Stimulated activated CD4-positive, alpha-beta T cell treated with anti-CD3 and anti-CD28 coated beads, Interleukin-2, amount 100 ng/mL, for 48 hours (primary cell): Measurements from ENCODE around the gene NUP133.
A peak's percentile ranks its signal among the peaks of the same experiment; 100 is the strongest.
"Not testable (repeated sequence)": the region's sequence is repeated elsewhere in the genome, so short reads cannot be mapped to it uniquely, and the experiment has no call there.

Source experiments
- DNase-seq, 2 donors: peaks; one replicate each; pipeline ENCODE4 v3.0.0-alpha.2; 2020

The NUP133 gene

DNA sequence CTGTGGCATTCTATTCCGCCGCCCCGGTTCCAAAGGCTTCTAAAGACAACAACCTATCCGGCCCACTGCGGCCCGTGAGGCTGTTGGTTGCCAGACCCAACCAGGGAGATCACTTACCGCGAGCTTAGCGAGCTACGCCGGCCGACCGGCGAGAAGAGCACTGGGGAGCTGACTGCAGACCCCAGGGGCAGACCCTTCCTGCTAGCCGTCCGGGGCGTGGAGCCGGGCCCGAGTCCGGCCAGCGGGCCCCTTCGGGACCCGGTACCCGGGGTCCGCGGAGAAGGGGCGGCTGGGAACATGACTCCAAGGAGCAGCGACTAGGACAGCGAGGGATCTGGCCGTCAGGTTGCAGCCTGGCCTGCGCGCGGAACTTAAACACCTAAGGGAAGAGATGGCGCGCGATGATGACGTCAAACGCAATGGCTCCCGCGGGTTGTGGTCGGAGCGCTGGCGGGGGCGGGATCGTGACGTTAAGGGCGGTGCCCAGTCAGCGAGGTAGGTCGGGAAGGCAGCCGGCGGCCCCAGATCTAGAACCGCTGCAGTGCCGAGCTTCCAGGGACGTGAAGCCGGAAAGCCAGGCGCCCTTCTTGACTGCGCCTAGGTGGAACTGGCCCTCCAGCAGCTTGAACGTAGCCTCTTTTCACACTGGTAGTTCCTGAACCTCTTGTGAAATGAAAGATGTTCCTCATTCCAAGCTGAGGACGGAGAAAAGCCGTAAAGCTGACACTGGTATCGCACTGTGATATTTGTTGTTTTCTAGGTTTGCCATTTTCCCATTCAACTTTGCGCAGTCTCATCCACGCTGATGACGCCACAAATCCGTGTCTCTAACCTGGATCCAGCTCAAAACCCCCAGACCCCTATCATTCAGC lies at the start of gene NUP133:
Gene NUP133 (minus strand): TSS at position 391 of the 872 bp plus-strand sequence. CDS start 92 bp downstream, at position 299.
- DNase-seq = peak; percentile 99

DNA sequence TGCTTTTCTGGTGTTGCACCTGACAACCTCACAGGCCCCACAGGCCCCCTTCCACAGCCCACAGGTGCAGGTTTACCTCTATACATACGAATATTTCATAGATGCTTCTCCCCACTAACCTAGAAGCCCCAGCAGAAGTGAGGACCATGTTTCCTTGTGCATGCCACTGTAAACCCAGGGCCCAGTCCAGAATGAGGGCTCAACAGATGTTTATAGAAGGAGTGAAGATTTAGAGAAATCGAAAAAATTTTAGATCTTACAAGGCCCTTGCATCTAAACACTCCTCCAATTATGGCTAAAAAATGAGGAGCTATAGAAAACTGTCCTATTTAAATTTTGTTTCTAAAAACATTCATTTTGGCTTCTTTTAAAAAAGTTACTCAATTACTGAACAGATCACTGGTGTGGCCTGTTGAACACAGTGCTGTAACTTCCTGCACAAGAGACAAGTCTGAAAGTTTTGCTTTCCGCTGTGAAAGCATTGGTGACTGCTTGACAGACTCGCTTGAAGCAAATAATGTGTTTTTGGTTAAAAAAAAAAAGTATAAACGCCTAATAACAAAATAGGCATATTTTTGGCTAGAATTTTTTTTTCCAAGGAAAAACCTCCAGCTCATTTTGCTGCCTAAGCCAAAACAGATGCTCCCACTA lies 49.2 kb upstream of the NUP133 start:
- DNase-seq = no peak

DNA sequence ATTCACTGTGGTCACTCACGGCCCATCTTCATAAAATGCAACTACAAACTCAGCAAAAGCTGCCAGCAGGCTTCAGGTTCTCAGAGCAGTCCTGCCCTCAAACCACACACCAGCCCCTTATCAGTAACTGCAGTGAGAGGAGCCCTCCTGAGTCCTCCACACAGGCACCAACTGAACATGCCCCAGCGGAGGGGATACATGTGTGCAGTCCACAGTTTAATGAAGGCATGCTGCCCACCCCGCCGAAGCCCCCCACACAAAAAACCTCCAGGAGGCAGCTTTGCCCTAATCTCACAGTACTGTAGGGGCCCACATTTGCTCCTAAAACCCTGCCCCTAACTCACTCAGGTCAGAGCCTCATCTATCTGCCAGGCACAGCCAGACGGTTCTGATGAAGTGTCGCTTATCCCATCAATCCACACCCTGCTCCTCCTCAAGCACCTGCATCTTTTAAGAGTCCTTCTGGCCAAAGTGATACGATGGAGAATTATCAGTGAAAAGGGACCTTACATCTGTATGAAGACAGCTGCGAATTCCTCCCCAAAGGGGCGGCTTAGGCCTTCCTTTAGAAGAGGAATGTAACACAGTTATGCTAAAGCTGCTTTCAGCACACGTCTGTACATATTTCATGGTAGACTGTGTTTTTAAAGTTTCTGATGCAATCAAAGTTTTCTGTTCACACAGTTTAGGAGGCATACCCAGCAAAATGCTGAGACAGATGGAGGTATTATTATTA lies 46.9 kb upstream of the NUP133 start:
- no peak for DNase-seq

DNA sequence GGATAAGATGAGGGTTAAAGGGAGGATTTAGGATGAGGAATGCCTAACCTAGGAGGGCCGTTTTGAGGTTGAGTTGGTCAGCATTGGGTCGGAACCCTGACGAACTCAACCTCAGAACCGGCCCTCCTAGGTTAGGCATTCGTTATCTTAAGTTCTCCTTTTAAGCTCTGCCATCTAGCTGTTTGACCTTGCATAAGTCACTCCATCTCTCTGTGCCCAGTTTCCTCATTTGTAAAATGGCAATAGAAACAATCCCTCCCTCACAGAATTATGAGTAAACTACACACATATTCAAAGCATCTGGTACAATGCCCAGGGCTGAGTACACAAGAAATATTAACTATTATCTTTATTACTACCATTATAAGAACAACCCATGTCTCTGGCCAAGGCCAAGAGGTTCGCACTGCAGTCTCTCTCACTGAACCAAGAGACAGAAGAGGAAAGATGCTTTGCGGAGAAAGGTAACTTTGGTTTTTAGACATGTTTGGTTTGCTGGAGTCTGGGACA lies 45.5 kb upstream of the NUP133 start:
- DNase-seq = no peak

DNA sequence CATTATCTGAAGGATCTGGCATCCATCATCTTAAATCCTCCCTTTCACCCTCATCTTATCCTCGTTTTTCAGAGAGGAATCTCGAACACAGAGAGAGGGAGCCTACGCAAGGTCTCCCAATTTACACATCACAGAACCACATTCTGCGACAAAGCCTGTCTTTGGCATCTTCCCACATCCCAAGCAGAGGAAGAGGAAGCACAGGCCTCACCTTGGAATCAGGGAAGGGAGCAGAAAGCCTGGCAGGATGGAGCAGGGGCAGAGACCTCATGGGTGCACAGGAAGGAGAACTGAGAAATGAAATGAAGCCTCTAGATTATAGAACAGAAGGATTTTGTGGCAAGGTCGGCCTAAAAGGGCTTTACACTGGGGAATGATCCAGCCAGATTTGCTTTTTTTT lies 44.6 kb upstream of the NUP133 start:
- DNase-seq = no peak

DNA sequence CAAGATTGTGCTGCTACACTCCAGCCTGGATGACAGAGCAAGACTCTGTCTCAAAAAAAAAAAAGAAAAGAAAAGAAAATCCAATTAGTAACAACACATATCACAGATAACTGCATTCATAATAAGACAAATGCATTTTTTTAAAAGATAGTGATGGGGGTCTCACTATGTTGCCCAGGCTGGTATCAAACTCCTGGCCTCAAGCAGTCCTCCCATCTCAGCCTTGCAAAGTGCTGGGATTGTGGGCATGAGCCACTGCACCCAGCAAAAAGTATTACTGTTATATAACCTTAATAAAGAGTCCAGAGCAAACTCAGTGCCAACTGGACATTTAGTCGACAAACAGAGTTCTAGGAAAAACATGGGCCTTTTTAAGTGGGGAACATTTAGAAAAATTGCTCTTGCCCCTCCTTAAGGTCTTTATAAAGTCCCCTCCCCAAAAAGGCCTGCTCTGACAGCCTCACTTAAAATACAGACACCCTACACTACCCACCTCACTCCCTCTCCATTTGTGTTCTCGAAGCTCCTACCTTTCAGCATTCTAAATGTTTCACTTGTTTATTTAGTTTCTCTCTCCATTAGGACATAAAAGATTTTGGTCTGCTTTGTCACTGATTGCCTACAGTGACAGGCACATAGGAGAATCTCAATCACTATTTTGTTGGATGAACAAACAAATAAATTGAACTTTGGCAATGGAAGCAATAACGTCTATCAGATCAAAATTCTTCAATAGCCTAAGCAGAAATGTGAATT lies 42.8 kb upstream of the NUP133 start:
- no peak for DNase-seq

DNA sequence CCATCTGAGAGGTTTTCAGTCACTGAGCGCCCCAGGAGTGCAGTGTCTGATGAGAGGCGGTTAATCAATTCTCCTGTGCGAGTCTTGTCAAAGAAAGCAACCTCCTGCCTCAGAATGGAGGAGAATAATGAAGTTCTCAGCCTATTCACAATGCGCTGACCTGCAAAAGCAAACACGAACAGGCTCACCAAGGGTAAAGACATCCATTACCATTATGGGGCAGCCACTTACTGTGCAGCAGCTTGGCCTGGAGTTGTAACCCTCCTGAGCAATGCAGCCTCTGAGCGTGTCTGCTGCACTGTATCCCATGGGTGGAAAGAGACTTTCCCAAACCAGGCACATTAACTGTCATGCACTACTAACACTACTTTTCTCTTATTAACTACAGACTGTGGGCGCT lies 39.4 kb upstream of the NUP133 start:
- no peak for DNase-seq

DNA sequence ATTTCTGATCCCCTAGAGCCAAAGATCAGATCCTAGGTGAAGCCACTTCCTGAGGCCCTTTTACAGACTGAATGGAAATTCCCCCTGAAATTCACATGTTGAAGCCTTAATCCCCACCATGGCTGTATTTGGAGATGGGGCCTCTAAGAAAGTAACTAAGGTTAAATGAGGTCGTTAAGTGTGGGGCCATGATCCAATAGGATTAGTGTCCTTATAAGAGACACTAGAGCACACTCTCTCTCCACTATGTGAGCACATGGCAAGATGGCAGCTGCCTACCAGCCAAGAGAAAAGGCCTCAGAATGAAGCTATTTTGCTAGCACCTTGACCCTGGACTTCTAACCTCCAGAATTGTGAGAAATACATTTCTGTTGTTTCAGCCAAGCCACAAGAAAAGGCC lies 36.4 kb upstream of the NUP133 start:
- DNase-seq = no peak

DNA sequence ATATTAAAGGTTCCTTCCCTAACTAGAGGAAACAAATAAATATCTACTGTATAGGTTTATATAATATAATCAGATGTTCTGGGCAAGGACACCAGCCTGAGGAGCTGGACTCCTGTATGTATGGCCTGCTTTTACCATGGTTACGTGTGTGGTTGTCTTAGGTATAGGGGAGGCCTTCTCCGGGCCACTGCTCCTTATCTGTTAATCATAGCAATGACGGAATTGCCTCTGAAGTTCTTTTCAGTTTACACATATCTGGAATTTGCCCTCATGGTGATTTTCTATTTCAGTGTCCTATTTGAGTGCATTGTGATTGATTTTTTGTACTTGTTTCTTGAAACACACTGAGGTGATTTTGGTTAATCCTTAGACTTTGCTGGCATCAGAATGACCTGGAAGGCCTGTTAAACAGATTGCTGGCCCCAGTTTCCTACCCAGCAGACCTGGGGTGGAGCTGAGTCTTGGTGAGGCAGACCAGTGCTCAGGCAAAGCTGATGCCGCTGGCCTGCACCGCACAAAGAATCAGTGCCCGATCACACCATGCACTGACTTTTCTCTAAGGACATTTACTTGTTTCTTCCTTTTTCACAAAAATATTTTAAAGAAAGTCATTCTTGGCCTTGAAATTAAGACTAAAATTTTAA lies 31.8 kb upstream of the NUP133 start:
- DNase-seq = no peak

DNA sequence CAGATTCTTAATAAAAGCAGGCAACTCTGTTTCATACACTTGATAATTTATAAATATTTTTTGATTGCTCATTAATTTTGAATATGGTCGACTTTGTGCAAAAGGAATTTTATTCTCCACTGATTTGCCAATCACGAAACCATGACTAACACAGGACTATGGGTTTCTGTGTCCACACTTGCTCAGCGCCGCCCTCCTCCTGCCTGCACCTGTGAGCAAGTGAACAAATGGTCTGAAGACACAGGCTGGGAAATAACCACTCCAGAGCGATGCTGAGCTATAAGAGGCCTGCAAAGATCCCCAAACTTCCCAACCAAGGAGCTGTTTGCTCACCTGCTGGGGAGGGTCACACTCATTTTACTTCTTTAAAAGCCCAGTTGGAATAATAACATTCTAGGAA lies 30.8 kb upstream of the NUP133 start:
- no peak for DNase-seq

DNA sequence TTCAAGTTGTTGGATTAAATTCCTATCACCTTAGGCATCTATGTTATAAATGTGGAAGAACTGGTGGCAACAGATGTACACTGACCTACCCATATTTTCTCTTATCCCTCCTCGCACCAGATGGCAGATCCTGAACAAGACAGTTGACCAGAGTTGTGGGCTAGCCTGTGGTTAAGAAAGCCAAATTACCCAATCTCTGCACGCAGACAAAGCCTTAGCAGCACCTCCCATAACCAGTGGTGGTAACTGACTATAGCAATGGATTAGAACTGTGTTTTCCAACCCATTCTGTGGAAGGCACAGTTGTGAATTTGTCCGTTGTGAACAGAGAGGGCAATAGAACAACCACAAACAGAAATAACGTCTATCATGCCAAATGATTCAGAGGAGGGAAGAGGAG lies 29.8 kb upstream of the NUP133 start:
- no peak for DNase-seq

DNA sequence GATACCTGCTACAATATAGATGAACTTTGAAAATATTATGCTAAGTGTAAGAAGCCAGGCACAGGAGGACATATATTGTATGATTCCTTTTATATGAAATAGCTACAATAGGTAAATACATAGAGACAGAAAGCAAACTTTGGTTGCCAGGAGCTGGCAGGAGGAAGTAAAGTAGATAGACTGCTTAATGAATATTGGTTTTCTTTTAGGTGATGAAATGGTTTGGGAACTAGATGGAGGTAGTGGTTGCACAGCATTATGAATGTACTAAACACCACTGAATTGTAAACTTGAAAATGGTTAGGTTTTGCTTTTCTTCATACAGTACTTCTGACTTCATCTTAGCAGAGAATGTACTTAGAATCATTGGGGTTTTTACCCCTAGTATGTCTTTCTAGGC lies 28.8 kb upstream of the NUP133 start:
- no peak for DNase-seq

DNA sequence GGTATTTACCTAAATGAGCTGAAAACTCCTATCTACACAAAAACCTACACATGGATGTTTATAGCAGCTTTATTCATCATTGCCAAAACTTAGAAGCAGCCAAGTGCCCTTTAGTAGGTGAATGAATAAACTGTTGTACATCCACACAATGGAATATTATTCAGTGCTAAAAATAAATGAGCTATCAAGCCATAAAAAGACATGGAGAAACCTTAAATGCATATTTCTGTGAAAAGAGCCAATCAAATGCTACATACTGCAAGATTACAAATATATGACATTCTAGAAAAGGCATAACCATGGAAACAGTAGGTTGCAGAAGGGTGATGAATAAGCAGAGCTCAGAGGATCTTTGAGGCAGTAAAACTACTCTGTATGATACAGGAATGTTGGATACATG lies 27.1 kb upstream of the NUP133 start:
- DNase-seq = no peak

DNA sequence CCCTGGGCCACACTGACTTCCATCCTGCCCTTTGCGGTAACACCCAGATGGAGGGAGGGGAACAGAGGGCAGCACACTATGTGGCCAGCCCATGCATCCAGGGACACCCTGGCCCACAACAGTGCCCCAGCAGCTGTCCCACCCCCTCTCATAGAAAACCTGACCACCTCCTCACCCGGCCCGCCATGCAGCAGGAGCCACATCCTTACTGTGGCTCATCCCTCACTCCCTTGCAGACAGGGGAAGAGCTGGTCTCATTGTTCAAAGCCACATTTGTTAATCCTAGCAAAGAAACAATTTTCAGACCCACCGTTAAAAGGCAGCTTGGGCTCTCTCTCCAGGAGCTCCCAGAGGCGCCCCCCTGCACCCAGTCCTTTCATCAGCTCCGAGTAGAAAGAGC lies 23.2 kb upstream of the NUP133 start:
- no peak for DNase-seq

DNA sequence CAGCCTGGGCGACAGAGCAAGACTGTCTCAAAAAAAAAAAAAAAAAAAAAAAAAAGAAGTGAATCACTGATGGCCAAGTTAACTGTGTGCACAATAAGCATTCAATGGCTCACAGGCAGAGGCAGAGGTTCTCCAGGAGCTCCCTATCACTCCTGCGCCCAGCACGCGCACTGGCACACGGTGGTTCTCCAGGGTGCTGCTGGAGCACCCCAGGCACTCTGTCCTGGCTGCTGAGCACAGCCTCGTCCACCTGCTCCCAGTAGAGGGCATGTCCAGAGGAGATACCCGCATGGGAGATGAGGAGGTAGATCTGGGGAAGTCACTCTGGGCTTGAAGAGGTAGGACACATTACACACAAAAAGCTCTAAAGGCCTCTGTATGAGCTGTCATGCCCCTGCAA lies 21.5 kb upstream of the NUP133 start:
- no peak for DNase-seq

DNA sequence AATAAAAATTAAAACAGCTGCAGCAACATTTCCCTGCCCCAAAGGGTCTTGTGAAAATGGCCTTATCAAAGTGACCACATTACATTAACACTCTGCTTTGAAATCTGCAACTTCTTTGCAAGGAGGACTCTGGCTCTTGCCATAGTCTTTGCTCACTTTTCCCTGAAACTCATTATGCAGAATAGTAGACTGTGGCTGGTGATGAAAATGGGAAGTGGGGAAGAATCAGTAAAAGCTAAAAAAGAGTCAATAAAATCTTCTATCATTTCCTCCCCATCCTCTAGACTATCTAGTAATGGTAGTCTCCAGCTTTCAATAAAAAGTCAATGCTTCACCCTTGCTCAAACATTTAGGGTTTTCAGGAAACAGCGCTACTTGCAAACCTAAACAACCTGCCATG lies 18.6 kb upstream of the NUP133 start:
- no peak for DNase-seq

DNA sequence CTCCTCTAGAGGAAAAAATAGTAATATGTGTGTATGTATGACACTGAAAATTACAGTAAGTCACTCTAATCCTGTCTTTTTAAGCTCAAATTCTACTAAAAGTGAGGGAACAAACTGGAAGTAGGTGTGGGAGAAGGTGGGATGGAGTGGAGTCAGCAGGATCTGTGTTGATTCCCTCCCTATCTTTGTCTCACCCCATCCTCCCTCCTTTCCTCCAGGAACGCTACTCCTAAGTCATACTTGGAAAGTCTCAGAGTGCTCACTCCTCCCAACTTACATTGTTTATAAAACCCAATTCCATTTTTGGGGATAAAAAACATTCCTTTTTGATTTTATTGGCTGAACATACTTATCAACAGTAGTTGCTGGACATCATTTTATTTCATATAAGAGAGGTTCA lies 14.9 kb upstream of the NUP133 start:
- no peak for DNase-seq

DNA sequence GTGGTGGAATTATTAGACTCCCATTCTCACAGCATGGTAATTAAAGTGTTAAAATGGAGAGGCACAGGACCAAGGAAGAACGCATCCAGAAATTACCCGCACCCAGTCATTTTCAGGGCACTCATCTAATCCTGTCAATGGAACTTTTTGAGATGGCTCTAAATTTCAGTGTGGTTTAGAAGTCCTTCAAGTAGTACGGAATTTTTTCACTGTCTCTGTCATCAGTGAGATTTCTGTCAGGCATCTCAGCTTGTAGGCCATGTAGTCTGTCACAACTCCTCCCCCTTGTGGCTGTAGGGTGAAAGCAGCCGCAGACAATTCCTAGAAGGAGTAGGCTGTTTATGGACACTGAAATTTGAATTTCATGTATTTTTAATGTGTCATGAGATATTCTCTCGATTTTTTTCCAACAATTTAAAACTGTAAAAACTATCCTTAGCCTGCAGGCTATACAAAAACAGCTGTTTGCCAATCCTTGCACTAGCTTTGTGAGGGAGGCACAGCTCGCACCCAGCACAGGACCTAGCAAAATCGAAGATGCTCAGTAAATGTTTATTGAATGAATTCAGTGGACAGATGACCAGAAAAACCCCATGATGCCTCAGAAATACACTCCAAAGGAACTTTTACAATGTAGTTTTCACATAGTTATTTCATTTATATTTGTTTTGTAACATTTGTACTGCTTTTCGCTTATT lies 6.6 kb upstream of the NUP133 start:
- peak; percentile 13 to 35 for DNase-seq

DNA sequence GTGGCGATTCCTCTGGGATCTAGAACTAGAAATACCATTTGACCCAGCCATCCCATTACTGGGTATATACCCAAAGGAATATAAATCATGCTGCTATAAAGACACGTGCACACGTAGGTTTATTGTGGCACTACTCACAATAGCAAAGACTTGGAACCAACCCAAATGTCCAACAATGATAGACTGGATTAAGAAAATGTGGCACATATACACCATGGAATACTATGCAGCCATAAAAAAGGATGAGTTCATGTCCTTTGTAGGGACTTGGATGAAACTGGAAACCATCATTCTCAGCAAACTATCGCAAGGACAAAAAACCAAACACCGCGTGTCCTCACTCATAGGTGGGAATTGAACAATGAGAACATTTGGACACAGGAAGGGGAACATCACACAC lies 3.5 kb upstream of the NUP133 start:
- DNase-seq = not testable (repeated sequence)

DNA sequence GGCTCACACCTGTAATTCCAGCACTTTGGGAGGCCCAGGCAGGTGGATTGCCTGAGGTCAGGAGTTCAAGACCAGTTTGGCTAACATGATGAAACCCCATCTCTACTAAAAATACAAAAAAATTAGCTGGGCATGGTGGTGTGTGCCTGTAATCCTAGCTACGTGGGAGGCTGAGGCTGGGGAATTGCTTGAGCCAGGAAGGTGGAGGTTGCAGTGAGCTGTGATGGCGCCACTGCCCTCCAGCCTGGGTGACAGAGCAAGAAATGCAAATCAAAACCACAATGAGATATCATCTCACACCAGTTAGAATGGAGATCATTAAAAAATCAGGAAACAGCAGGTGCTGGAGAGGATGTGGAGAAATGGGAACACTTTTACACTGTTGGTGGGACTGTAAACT lies 3.1 kb upstream of the NUP133 start:
- DNase-seq = not testable (repeated sequence)

DNA sequence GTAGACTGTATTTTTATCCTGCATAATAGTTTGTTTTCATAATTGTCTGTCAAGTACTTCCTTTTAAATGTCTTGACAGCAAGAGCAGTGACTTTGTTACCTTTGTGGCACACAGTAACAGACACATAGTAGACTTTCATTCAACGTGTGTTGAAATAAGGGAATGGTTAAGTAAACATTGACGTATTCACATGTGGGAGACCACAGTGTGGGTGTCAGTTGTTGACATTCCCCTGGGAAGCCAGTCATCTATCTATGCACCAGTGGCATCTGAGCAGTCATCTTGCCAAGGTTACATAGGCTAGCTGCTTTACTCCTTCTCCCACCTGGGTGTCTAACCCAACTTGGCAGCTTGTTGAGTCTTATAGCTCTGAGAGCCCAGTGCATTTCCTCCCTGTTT lies 1.4 kb upstream of the NUP133 start:
- DNase-seq = no peak
